A673 (cell line): Measurements from ENCODE around the gene COL19A1. TPM values are rescaled to one million over a fixed set of nuclear protein-coding genes. Genes with fewer than 3 reads are reported as not detected.

ENCODE experiments used
- BruUV-seq: library from RNA; stranded (reverse); fragments of 400-500 nt; replicated peaks from 2 replicates; lab custom pipeline; 2021; lab: Mats Ljungman, UMichigan
- CTCF ChIA-PET: fragments of 300-600 bp; sonication (Branson Sonifier 250); formaldehyde crosslinking; loops from one replicate; lab custom pipeline; 2022; ENCODE audit warnings: antibody characterized with exemption; lab: Charles Lee
- POLR2A ChIA-PET: fragments of 300-600 bp; sonication (Branson Sonifier 250); formaldehyde crosslinking; loops from one replicate; lab custom pipeline; 2022; ENCODE audit warnings: antibody characterized with exemption; ENCODE audit not compliant: low non-redundant PET; lab: Charles Lee
- DNase-seq: peaks from one replicate; pipeline ENCODE4 v3.0.0-alpha.2; 2015; ENCODE audit warnings: low spot score
- H3K27ac ChIP-seq: fragments of 200-600 bp; sonication (generic); 2 replicates; pipeline ENCODE4 v1.5.1; 2016; ENCODE audit warnings: mixed run types, low read depth, mild to moderate bottlenecking, mixed read lengths, antibody characterized with exemption, low read length; ENCODE audit not compliant: poor library complexity, severe bottlenecking
- H3K27me3 ChIP-seq: fragments of 200-600 bp; sonication (generic); replicated peaks from 2 replicates; pipeline ENCODE4 v1.6.1; 2017; ENCODE audit warnings: mixed run types, low read depth, mild to moderate bottlenecking, mixed read lengths, antibody characterized with exemption, low read length; ENCODE audit not compliant: insufficient read depth, poor library complexity
- H3K36me3 ChIP-seq: fragments of 200-600 bp; sonication (generic); 2 replicates; pipeline ENCODE4 v1.6.1; 2016; ENCODE audit warnings: mixed run types, mild to moderate bottlenecking, mixed read lengths, antibody characterized with exemption, low read length; ENCODE audit not compliant: insufficient read depth, poor library complexity, severe bottlenecking
- H3K4me1 ChIP-seq: fragments of 200-600 bp; sonication (generic); 2 replicates; pipeline ENCODE4 v1.6.1; 2017; ENCODE audit warnings: mixed run types, mild to moderate bottlenecking, mixed read lengths, antibody characterized with exemption, low read length; ENCODE audit not compliant: insufficient read depth, poor library complexity, severe bottlenecking
- H3K4me3 ChIP-seq: fragments of 200-600 bp; sonication (generic); 2 replicates; pipeline ENCODE4 v1.5.1; 2016; ENCODE audit warnings: low read depth, mixed run types, mild to moderate bottlenecking, mixed read lengths, low read length; ENCODE audit not compliant: poor library complexity, severe bottlenecking
- H3K9me3 ChIP-seq: fragments of 200-600 bp; sonication (generic); 2 replicates; pipeline ENCODE4 v1.6.1; 2016; ENCODE audit warnings: mixed run types, low read depth, mild to moderate bottlenecking, mixed read lengths, antibody characterized with exemption, low read length; ENCODE audit not compliant: poor library complexity, severe bottlenecking
- EZH2 ChIP-seq: fragments of 200-600 bp; sonication (generic); IDR thresholded peaks from 2 replicates; pipeline ENCODE4 v1.6.1; 2017; ENCODE audit warnings: borderline replicate concordance, low read depth, mild to moderate bottlenecking, mixed read lengths, antibody characterized with exemption, low read length; ENCODE audit not compliant: poor library complexity, severe bottlenecking
- intact Hi-C: fragments of 100-400 bp; cut with micrococcal nuclease; formaldehyde crosslinking; loops from one replicate; pipeline ENCODE4 v1.10.0; 2022; ENCODE audit not compliant: unreplicated experiment
- total RNA-seq: library from RNA; stranded (reverse); gene quantifications from 2 replicates; pipeline ENCODE4 v1.2.3, GENCODE V29; 2021
- TF ChIP-seq, protein P1 (sequence below): fragments of 300-800, 200-600 bp; sonication (generic); conservative IDR thresholded peaks from 2 replicates; pipeline ENCODE4 v1.5.1; 2017; ENCODE audit warnings: low read depth, mild to moderate bottlenecking, antibody characterized with exemption, low read length, moderate library complexity, mixed read lengths

COL19A1 gene
- total RNA-seq, 1 experiment from 2014 or later: 0.37 TPM

- CTCF ChIA-PET: no interaction called here
- no peak overlapping the region for H3K27ac ChIP-seq
- peaks cover 18% of the 10 kb centered on the region for H3K4me1 ChIP-seq
- POLR2A ChIA-PET: no interaction called here
- no peaks in the 10 kb centered on the region for H3K9me3 ChIP-seq
- intact Hi-C loops: no loop called here
- TF ChIP-seq, protein P1, sequence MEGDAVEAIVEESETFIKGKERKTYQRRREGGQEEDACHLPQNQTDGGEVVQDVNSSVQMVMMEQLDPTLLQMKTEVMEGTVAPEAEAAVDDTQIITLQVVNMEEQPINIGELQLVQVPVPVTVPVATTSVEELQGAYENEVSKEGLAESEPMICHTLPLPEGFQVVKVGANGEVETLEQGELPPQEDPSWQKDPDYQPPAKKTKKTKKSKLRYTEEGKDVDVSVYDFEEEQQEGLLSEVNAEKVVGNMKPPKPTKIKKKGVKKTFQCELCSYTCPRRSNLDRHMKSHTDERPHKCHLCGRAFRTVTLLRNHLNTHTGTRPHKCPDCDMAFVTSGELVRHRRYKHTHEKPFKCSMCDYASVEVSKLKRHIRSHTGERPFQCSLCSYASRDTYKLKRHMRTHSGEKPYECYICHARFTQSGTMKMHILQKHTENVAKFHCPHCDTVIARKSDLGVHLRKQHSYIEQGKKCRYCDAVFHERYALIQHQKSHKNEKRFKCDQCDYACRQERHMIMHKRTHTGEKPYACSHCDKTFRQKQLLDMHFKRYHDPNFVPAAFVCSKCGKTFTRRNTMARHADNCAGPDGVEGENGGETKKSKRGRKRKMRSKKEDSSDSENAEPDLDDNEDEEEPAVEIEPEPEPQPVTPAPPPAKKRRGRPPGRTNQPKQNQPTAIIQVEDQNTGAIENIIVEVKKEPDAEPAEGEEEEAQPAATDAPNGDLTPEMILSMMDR: no peak
- no peak for TF ChIP-seq EZH2
- no TSS peak for BruUV-seq
- no peaks in the 10 kb centered on the region for H3K36me3 ChIP-seq
- DNase-seq: no peak
- no peak overlapping the region for H3K4me3 ChIP-seq
- H3K27me3 ChIP-seq: no peaks in the 10 kb centered on the region
Measured at GRCh38 chr6:70133246-70133645, 266.9 kb downstream of the COL19A1 start.

DNA sequence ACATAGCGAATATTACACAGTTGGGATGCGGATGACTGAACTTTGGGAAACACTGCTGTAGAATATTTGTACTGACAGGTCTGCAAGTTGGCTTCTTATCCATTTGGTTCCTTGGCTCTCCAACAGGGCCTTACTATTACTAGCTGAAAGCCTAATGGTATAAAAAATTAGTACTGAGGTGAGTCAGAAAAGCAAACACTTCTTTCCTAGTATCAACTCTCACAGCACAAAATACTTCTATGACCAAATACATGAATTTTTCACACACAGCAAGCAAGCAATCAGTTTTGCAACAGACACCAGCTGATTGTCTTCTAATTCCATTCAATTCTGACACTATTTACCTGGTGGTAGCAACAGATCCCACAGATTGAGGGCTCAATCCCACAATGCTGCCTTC, 268.2 kb downstream of the COL19A1 start:
- no peak for DNase-seq
- Histone ChIP-seq H3K4me3 (no peak overlapping the region), H3K27ac (no peak overlapping the region), H3K36me3 (no peaks in the 10 kb centered on the region), H3K9me3 (no peaks in the 10 kb centered on the region), H3K27me3 (no peaks in the 10 kb centered on the region), H3K4me1 (peaks cover 9% of the 10 kb centered on the region)
- POLR2A ChIA-PET: no interaction called here
- no TSS peak for BruUV-seq
- TF ChIP-seq, protein P1: no peak
- TF ChIP-seq EZH2: no peak
- CTCF ChIA-PET: no interaction called here
- intact Hi-C loops: no loop called here

GRCh38 chr6:70135219-70136160, 269.1 kb downstream of the COL19A1 start:
- H3K27me3 ChIP-seq: no peaks in the 10 kb centered on the region
- POLR2A ChIA-PET: no interaction called here
- peaks cover 7% of the 10 kb centered on the region for H3K4me1 ChIP-seq
- no peak overlapping the region for H3K27ac ChIP-seq
- BruUV-seq: no TSS peak
- no peak for DNase-seq
- no peak overlapping the region for H3K4me3 ChIP-seq
- intact Hi-C loops: no loop called here
- no peaks in the 10 kb centered on the region for H3K36me3 ChIP-seq
- no peaks in the 10 kb centered on the region for H3K9me3 ChIP-seq
- TF ChIP-seq, protein P1: no peak
- TF ChIP-seq EZH2: no peak
- CTCF ChIA-PET: no interaction called here
